Gastroesophageal sphincter (tissue), 4 donors: Measurements from ENCODE around the gene ZFR2. TPM values are rescaled to one million over a fixed set of nuclear protein-coding genes. Genes with fewer than 3 reads are reported as not detected.

Source experiments
- ATAC-seq: fragments of 150-250 bp; one replicate; pipeline ENCODE4 v1.9.1; 2016; ENCODE audit warnings: mild to moderate bottlenecking, moderate library complexity
- H3K27ac ChIP-seq, 4 donors: fragments of 200-600 bp; sonication (generic) in 3 of 4; 1 replicate in 3 of 4; 2 replicates in 1 of 4; pipeline ENCODE4 v1.5.1; 2016 to 2019
- H3K27me3 ChIP-seq: fragments of 200-600 bp; sonication (generic); one replicate; pipeline ENCODE4 v1.5.1; 2019
- H3K36me3 ChIP-seq, 2 donors: fragments of 200-600 bp; sonication (generic); one replicate each; pipeline ENCODE4 v1.5.1; 2019; ENCODE audit warnings: control low read depth in 1 of 2
- H3K4me1 ChIP-seq, 3 donors: fragments of 200-600 bp; sonication (generic); 1 replicate in 2 of 3; 2 replicates in 1 of 3; pipeline ENCODE4 v1.5.1; 2016 to 2019; ENCODE audit warnings: control low read depth in 2 of 3
- H3K4me3 ChIP-seq, 2 donors: fragments of 200-600 bp; sonication (generic); one replicate each; pipeline ENCODE4 v1.5.1; 2019; ENCODE audit warnings: mild to moderate bottlenecking in 1 of 2, moderate library complexity in 1 of 2
- H3K9me3 ChIP-seq, 3 donors: fragments of 200-600 bp; sonication (generic); one replicate each; pipeline ENCODE4 v1.5.1; 2017 to 2019; ENCODE audit warnings: control low read depth in 2 of 3
- CTCF ChIP-seq, 4 experiments: fragments of 200-600 bp in 2 of 4; fragments of 450-650 bp in 2 of 4; sonication (generic) in 1 of 4; IDR thresholded peaks; one replicate each; pipeline ENCODE4 v1.5.1; 2017 to 2019; ENCODE audit warnings: antibody characterized with exemption in 4 of 4, mild to moderate bottlenecking in 2 of 4, moderate library complexity in 2 of 4
- EP300 ChIP-seq: sonication (generic); formaldehyde crosslinking; IDR thresholded peaks from one replicate; pipeline ENCODE4 v1.6.1; 2017; ENCODE audit warnings: antibody characterized with exemption, mild to moderate bottlenecking
- POLR2A ChIP-seq, 2 donors: fragments of 450-650 bp; IDR thresholded peaks; one replicate each; pipeline ENCODE4 v1.6.1; 2017; ENCODE audit warnings: antibody characterized with exemption in 2 of 2, mild to moderate bottlenecking in 2 of 2, moderate library complexity in 1 of 2
- POLR2AphosphoS5 ChIP-seq: sonication (generic); formaldehyde crosslinking; IDR thresholded peaks from one replicate; pipeline ENCODE4 v1.6.1; 2017; ENCODE audit warnings: antibody characterized with exemption
- WGBS, 2 donors: methylation state at CpG; one replicate each; pipeline ENCODE4 v1.1.5; 2018; ENCODE audit warnings: low coverage in 1 of 2; 5-methylcytosine and 5-hydroxymethylcytosine counted together
- total RNA-seq, 4 donors: library from RNA; depleted of rRNA; stranded (reverse); fragments of >200 nt; gene quantifications; one replicate each; pipeline ENCODE4 v1.1.0, GENCODE V29; 2016

The ZFR2 gene
- total RNA-seq, 4 donors from 2014 or later: 0.13 TPM; not detected in 3

- no peaks in the 10 kb centered on the region for H3K4me1 ChIP-seq
- ATAC-seq: no peak
- H3K4me3 ChIP-seq: no peak overlapping the region
- TF ChIP-seq POLR2A (IDR thresholded peaks at IDR 0.05) (no peak), CTCF (IDR thresholded peaks at IDR 0.05) (no peak), POLR2AphosphoS5 (no peak), EP300 (no peak)
- peaks cover 47% of the 10 kb centered on the region for H3K27me3 ChIP-seq
- no peaks in the 10 kb centered on the region for H3K36me3 ChIP-seq
- 50 to 60% methylated on average over 7 to 13 of the region's 34 CpGs for WGBS, 2 donors
- H3K9me3 ChIP-seq: no peaks in the 10 kb centered on the region
- H3K27ac ChIP-seq: no peak overlapping the region
Observed at GRCh38 chr19:3833578-3834348, 35.1 kb downstream of the ZFR2 start.

- 75 to 86% methylated on average over 1 to 3 of the region's 6 CpGs for WGBS, 2 donors
- ATAC-seq: no peak
Observed at GRCh38 chr19:3832001-3832400, 36.8 kb downstream of the ZFR2 start.

GRCh38 chr19:3831601-3832000, 37.2 kb downstream of the ZFR2 start:
- 88% methylated on average over 3 of the region's 19 CpGs; no CpG with 5 or more reads in 1 of the 2 donors for WGBS, 2 donors
- no peak for ATAC-seq
- Histone ChIP-seq H3K4me1 (no peaks in the 10 kb centered on the region), H3K27ac (no peak overlapping the region), H3K4me3 (no peak overlapping the region), H3K36me3 (no peaks in the 10 kb centered on the region), H3K9me3 (no peaks in the 10 kb centered on the region), H3K27me3 (peaks cover 51% of the 10 kb centered on the region)
- TF ChIP-seq POLR2AphosphoS5: no peak
- TF ChIP-seq POLR2A (IDR thresholded peaks at IDR 0.05): no peak
- no peak for TF ChIP-seq EP300
- no peak for TF ChIP-seq CTCF (IDR thresholded peaks at IDR 0.05)

More at GRCh38 chr19:3832001-3832400, 36.8 kb downstream of the ZFR2 start:
- Histone ChIP-seq H3K9me3 (no peaks in the 10 kb centered on the region), H3K4me1 (no peaks in the 10 kb centered on the region), H3K4me3 (no peak overlapping the region), H3K36me3 (no peaks in the 10 kb centered on the region), H3K27ac (no peak overlapping the region), H3K27me3 (peaks cover 51% of the 10 kb centered on the region)
- TF ChIP-seq POLR2AphosphoS5 (no peak), EP300 (no peak), POLR2A (IDR thresholded peaks at IDR 0.05) (no peak), CTCF (IDR thresholded peaks at IDR 0.05) (no peak)

GRCh38 chr19:3830621-3831589, 37.9 kb downstream of the ZFR2 start:
- H3K27ac ChIP-seq: no peak overlapping the region
- 47 to 61% methylated on average over 11 of the region's 45 CpGs for WGBS, 2 donors

More at GRCh38 chr19:3830621-3831589, 37.9 kb downstream of the ZFR2 start:
- no peaks in the 10 kb centered on the region for H3K36me3 ChIP-seq
- ATAC-seq: no peak
- no peaks in the 10 kb centered on the region for H3K9me3 ChIP-seq
- peaks cover 51% of the 10 kb centered on the region for H3K27me3 ChIP-seq
- no peaks in the 10 kb centered on the region for H3K4me1 ChIP-seq
- no peak overlapping the region for H3K4me3 ChIP-seq
- TF ChIP-seq POLR2AphosphoS5 (no peak), POLR2A (IDR thresholded peaks at IDR 0.05) (no peak), EP300 (no peak), CTCF (IDR thresholded peaks at IDR 0.05) (no peak)
